ENCODE results near the gene TRIM42.

The TRIM42 gene

DNA sequence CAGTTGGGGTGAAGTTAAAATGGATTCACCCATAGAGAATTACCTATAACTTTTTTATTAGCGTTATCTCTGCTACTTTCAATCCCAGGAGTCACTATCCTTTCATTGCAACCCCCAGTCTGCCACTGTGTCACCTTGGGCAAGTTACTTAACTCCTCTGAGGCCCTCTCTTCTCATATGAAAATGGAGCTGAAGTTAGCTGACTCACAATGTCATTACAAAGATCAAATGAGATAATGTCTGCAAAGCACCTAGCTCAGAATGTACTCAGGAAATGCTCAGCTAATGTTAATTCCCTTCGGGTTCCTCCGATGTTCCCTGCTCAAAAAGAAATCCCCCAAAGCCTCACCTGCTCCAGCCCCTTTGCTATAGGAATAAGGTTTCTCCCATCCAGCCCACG is 50.0 kb downstream of the TRIM42 start:
- DNase-seq (ENCODE audit: extremely low read depth, insufficient read length), result no peak
- Histone ChIP-seq H3K36me3 (ENCODE audit: control insufficient read depth, insufficient read depth, low read length) (no peaks in the 10 kb centered on the region), H3K27me3 (replicated peaks; ENCODE audit: control insufficient read depth, insufficient read depth, low read length) (no peaks in the 10 kb centered on the region), H3K4me3 (replicated peaks; ENCODE audit: low read depth, low read length) (no peak overlapping the region)
- TF ChIP-seq, protein P1, sequence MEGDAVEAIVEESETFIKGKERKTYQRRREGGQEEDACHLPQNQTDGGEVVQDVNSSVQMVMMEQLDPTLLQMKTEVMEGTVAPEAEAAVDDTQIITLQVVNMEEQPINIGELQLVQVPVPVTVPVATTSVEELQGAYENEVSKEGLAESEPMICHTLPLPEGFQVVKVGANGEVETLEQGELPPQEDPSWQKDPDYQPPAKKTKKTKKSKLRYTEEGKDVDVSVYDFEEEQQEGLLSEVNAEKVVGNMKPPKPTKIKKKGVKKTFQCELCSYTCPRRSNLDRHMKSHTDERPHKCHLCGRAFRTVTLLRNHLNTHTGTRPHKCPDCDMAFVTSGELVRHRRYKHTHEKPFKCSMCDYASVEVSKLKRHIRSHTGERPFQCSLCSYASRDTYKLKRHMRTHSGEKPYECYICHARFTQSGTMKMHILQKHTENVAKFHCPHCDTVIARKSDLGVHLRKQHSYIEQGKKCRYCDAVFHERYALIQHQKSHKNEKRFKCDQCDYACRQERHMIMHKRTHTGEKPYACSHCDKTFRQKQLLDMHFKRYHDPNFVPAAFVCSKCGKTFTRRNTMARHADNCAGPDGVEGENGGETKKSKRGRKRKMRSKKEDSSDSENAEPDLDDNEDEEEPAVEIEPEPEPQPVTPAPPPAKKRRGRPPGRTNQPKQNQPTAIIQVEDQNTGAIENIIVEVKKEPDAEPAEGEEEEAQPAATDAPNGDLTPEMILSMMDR (IDR thresholded peaks at IDR 0.05; ENCODE audit: insufficient read depth, low read length, poor library complexity, severe bottlenecking), result no peak

DNA sequence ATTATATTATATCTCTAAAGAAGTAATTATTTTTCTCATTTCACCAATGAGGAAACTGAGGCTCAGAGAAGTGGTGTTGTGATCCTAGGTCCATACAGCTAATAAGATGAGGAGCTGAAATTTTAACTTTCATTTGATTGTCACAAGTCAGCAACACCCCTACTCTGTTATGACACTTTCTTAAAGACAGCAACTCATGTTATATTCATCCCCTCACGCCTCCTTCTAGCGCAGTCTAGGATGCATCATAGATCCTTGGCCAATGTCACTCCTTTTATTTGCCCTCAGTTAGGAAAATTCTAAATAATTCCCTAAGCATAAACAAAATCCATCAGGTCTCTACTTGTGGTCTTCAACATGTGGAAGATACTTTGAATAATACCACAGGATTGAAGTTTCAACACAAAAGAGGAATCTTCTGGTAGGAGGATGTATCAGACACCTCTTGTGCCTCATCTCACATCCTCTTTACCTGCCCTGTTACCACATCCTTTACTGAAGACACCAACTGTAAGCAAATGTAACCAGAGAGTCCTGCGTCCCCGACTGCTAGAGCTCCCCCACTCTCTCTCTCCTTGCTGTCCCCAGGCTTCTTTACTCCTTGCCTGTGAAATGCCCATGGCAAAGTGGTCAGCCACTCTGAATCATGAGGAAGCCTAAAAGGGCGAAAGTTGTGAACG is 53.7 kb downstream of the TRIM42 start:
- H3K4me3 ChIP-seq (replicated peaks; ENCODE audit: low read depth, low read length), result no peak overlapping the region
- H3K36me3 ChIP-seq (ENCODE audit: control insufficient read depth, insufficient read depth, low read length), result no peaks in the 10 kb centered on the region
- no peaks in the 10 kb centered on the region for H3K27me3 ChIP-seq (replicated peaks; ENCODE audit: control insufficient read depth, insufficient read depth, low read length)
- TF ChIP-seq, protein P1 (IDR thresholded peaks at IDR 0.05; ENCODE audit: insufficient read depth, low read length, poor library complexity, severe bottlenecking), result no peak
- no peak for DNase-seq (ENCODE audit: extremely low read depth, insufficient read length)

DNA sequence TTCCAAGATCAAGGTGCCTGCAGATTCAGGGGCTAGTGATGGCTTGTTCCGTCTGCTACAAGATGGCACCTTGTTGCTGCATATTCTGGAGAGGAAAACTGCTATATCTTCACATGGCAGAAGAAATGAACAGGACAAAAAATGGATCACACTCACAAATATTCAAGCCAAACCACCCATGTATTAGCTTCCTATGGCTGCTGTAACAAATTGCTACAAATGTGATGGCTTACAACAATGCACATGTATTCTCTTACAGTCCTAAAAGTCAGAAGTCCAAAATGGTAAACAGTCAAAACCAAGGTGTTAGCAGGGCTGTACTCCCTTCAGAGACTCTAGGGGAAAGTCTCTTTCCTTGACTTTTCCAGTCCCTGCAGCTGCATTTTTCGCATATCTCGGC is 55.8 kb downstream of the TRIM42 start:
- Histone ChIP-seq H3K27me3 (replicated peaks; ENCODE audit: control insufficient read depth, insufficient read depth, low read length) (no peaks in the 10 kb centered on the region), H3K36me3 (ENCODE audit: control insufficient read depth, insufficient read depth, low read length) (no peaks in the 10 kb centered on the region), H3K4me3 (replicated peaks; ENCODE audit: low read depth, low read length) (no peak overlapping the region)
- TF ChIP-seq, protein P1 (IDR thresholded peaks at IDR 0.05; ENCODE audit: insufficient read depth, low read length, poor library complexity, severe bottlenecking), result no peak
- DNase-seq (ENCODE audit: extremely low read depth, insufficient read length), result no peak

DNA sequence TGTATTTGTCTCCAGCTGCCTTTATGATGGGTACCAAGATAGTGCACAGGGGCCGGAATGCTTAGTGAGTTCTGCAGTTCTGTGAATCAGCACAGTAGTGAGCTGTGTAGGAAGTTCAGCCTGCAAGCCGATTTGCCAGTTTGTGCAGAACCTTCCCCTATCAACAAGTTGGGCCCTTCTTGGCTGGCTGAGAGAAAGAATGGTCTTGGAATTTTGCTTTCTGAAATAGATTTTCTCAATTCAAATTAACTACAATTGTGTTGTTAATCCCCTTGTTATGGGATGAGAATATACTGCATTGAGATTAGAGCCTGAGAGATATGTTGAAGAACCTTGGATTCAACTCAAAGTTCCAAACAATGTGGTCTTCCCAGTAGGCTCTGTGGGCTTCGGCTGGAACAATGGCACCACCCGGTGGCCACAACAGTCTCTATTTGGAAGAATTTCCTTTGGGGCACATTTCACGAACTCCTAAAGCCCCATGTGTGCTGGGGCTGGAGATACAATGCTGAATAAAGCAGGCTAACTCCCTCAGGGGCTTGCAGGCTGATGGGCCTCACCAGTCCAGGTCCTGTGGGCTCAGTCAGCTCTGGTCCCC is 59.1 kb downstream of the TRIM42 start:
- TF ChIP-seq, protein P1 (IDR thresholded peaks at IDR 0.05; ENCODE audit: insufficient read depth, low read length, poor library complexity, severe bottlenecking), result peak; percentile 52
- Histone ChIP-seq H3K4me3 (replicated peaks; ENCODE audit: low read depth, low read length) (no peak overlapping the region), H3K36me3 (ENCODE audit: control insufficient read depth, insufficient read depth, low read length) (no peaks in the 10 kb centered on the region), H3K27me3 (replicated peaks; ENCODE audit: control insufficient read depth, insufficient read depth, low read length) (no peaks in the 10 kb centered on the region)
- DNase-seq (ENCODE audit: extremely low read depth, insufficient read length), result no peak

DNA sequence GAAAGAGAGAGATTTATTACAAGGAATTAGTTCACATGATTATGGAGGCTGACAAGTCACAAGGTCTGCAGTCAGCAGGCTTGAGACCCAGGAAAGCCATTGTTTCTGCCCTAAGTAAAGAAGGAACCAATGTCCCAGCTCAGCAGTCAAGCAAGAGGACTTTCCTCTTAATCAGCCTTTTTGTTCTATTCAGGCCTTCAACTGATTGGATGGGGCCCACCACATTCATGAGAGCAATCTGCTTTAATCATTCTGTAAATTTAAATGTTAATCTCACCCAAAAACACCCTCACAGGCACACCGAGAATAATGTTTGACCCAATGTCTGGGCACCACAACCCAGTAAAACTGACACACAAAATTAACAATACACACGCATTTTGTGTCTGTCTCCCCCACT is 64.3 kb downstream of the TRIM42 start:
- Histone ChIP-seq H3K36me3 (ENCODE audit: control insufficient read depth, insufficient read depth, low read length) (no peaks in the 10 kb centered on the region), H3K27me3 (replicated peaks; ENCODE audit: control insufficient read depth, insufficient read depth, low read length) (no peaks in the 10 kb centered on the region), H3K4me3 (replicated peaks; ENCODE audit: low read depth, low read length) (no peak overlapping the region)
- TF ChIP-seq, protein P1 (IDR thresholded peaks at IDR 0.05; ENCODE audit: insufficient read depth, low read length, poor library complexity, severe bottlenecking), result no peak
- DNase-seq (ENCODE audit: extremely low read depth, insufficient read length), result no peak
